ENCODE results near the gene OR5K1.

Gene OR5K1

GRCh38 chr3:98513736-98514135 lies 50.7 kb downstream of the OR5K1 start:
- in situ Hi-C loops (cut with MboI; ENCODE audit: low sequenced_read_pairs): no loop called here

- in situ Hi-C loops (cut with MboI; ENCODE audit: low sequenced_read_pairs): no loop called here
These were observed 51.9 kb downstream of the OR5K1 start for GRCh38 chr3:98514948-98515347.

GRCh38 chr3:98518816-98519215 lies 55.8 kb downstream of the OR5K1 start:
- in situ Hi-C loops (cut with MboI; ENCODE audit: low sequenced_read_pairs): no loop called here

- in situ Hi-C loops (cut with MboI; ENCODE audit: low sequenced_read_pairs): no loop called here
These were observed 56.4 kb downstream of the OR5K1 start for GRCh38 chr3:98519351-98519750.

- in situ Hi-C loops (cut with MboI; ENCODE audit: low sequenced_read_pairs): no loop called here
These were observed 59.0 kb downstream of the OR5K1 start for GRCh38 chr3:98521897-98522543.
